Measurements from ENCODE around the gene BAHD1.

GRCh38 chr15:40511093-40511471, 70.3 kb downstream of the BAHD1 start:
- TF ChIP-seq CTCF (IDR thresholded peaks at IDR 0.05) (no peak), POLR2A (IDR thresholded peaks at IDR 0.05) (no peak)
